GM12801 (cell line): ENCODE results near the gene LRRC61.

ENCODE experiments used
- CTCF ChIP-seq: IDR thresholded peaks from one replicate; pipeline ENCODE4 v1.5.1; 2011; ENCODE audit warnings: control low read depth; ENCODE audit not compliant: insufficient read length; ENCODE audit errors: extremely low read depth

LRRC61 gene

GRCh38 chr7:150357270-150357669, 34.1 kb downstream of the LRRC61 start:
- TF ChIP-seq CTCF: no peak

GRCh38 chr7:150357771-150358427, 34.7 kb downstream of the LRRC61 start:
- no peak for TF ChIP-seq CTCF

GRCh38 chr7:150358433-150358832, 35.3 kb downstream of the LRRC61 start:
- no peak for TF ChIP-seq CTCF

- TF ChIP-seq CTCF: no peak
Measured at GRCh38 chr7:150358988-150359621, 36.0 kb downstream of the LRRC61 start.

GRCh38 chr7:150359622-150360362, 36.6 kb downstream of the LRRC61 start:
- TF ChIP-seq CTCF: no peak

- no peak for TF ChIP-seq CTCF
Measured at GRCh38 chr7:150360363-150361058, 37.4 kb downstream of the LRRC61 start.

GRCh38 chr7:150361402-150361801, 38.2 kb downstream of the LRRC61 start:
- TF ChIP-seq CTCF: no peak
